ENCODE measurements around the gene DDX3X.

DNA sequence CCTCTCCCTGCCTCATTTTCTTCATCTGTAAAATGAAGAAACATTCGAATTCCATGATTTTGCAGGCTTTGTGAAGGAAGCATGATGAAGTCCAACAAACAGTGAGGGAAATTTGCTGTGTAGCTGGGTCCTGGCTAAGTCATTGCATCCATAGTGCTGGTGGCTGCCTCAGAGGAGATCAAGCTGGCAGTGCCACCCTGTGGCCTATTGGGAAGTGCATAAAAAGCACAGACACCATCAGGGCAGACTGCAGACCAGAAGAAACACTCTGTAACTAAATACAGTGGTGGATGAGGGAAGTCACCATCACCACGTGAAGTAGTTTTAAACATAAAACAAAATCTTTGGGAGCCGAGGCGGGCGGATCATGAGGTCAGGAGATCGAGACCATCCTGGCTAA, 40.7 kb upstream of the DDX3X start:
- TF ChIP-seq, protein P1, sequence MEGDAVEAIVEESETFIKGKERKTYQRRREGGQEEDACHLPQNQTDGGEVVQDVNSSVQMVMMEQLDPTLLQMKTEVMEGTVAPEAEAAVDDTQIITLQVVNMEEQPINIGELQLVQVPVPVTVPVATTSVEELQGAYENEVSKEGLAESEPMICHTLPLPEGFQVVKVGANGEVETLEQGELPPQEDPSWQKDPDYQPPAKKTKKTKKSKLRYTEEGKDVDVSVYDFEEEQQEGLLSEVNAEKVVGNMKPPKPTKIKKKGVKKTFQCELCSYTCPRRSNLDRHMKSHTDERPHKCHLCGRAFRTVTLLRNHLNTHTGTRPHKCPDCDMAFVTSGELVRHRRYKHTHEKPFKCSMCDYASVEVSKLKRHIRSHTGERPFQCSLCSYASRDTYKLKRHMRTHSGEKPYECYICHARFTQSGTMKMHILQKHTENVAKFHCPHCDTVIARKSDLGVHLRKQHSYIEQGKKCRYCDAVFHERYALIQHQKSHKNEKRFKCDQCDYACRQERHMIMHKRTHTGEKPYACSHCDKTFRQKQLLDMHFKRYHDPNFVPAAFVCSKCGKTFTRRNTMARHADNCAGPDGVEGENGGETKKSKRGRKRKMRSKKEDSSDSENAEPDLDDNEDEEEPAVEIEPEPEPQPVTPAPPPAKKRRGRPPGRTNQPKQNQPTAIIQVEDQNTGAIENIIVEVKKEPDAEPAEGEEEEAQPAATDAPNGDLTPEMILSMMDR (IDR thresholded peaks at IDR 0.05 in 2 of 3, conservative IDR thresholded peaks at IDR 0.05 in 1 of 3; ENCODE audit: insufficient read depth in 2 of 3, low read depth in 1 of 3, low read length in 3 of 3) = 0 out of 6 replicates have a peak, but pooled peaks of 1 of the 3 experiments have one; percentile 1
- TF ChIP-seq NFE2L1 (tag; IDR thresholded peaks at IDR 0.05; ENCODE audit: borderline replicate concordance, low read depth) = no peak
- TF ChIP-seq, protein P2, sequence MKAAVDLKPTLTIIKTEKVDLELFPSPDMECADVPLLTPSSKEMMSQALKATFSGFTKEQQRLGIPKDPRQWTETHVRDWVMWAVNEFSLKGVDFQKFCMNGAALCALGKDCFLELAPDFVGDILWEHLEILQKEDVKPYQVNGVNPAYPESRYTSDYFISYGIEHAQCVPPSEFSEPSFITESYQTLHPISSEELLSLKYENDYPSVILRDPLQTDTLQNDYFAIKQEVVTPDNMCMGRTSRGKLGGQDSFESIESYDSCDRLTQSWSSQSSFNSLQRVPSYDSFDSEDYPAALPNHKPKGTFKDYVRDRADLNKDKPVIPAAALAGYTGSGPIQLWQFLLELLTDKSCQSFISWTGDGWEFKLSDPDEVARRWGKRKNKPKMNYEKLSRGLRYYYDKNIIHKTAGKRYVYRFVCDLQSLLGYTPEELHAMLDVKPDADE (conservative IDR thresholded peaks at IDR 0.05; ENCODE audit: control insufficient read depth, low read depth, low read length) = no peak
- TF ChIP-seq, protein P3, sequence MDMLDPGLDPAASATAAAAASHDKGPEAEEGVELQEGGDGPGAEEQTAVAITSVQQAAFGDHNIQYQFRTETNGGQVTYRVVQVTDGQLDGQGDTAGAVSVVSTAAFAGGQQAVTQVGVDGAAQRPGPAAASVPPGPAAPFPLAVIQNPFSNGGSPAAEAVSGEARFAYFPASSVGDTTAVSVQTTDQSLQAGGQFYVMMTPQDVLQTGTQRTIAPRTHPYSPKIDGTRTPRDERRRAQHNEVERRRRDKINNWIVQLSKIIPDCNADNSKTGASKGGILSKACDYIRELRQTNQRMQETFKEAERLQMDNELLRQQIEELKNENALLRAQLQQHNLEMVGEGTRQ (CRISPR knock-in tag; IDR thresholded peaks at IDR 0.05) = no peak
- TF ChIP-seq TEAD1 (CRISPR knock-in tag; IDR thresholded peaks at IDR 0.05) = no peak
- TF ChIP-seq MAZ (CRISPR knock-in tag; conservative IDR thresholded peaks at IDR 0.05 in 1 of 2, IDR thresholded peaks at IDR 0.05 in 1 of 2) = no peak
- TF ChIP-seq SREBF2 (CRISPR knock-in tag; IDR thresholded peaks at IDR 0.05) = no peak
- TF ChIP-seq MAFF (IDR thresholded peaks at IDR 0.05; ENCODE audit: low read length) = no peak
- no peak for TF ChIP-seq LEF1 (IDR thresholded peaks at IDR 0.05)
- no peak for TF ChIP-seq POLR2A (conservative IDR thresholded peaks at IDR 0.05)
